ENCODE results near the gene ACKR2.

GRCh38 chr3:42853056-42853455 is 43.8 kb downstream of the ACKR2 start:
- TF ChIP-seq EZH2 (IDR thresholded peaks at IDR 0.05; ENCODE audit: insufficient read depth, poor library complexity, severe bottlenecking) (no peak), EZH2phosphoT487 (IDR thresholded peaks at IDR 0.05; ENCODE audit: insufficient read depth, low read depth) (no peak)
